Suprapubic skin (tissue), 3 donors: Measurements from ENCODE around the gene ZFP69.

ENCODE experiments used
- CTCF ChIP-seq, 2 donors: fragments of 200-600 bp in 1 of 2; fragments of 450-650 bp in 1 of 2; sonication (generic) in 1 of 2; IDR thresholded peaks; one replicate each; pipeline ENCODE4 v1.5.1; 2016 to 2019; ENCODE audit warnings: antibody characterized with exemption in 2 of 2, mild to moderate bottlenecking in 1 of 2, moderate library complexity in 1 of 2
- POLR2A ChIP-seq, 2 donors: fragments of 450-650 bp; IDR thresholded peaks; one replicate each; pipeline ENCODE4 v1.6.1; 2017; ENCODE audit warnings: antibody characterized with exemption in 2 of 2, mild to moderate bottlenecking in 2 of 2, moderate library complexity in 2 of 2

GRCh38 chr1:40534589-40534988 is 57.5 kb downstream of the ZFP69 start:
- TF ChIP-seq CTCF (IDR thresholded peaks at IDR 0.05) (no peak), POLR2A (IDR thresholded peaks at IDR 0.05) (no peak)
